Measurements from ENCODE around the gene NEAT1.

NEAT1 gene

GRCh38 chr11:65382033-65382803 is 40.4 kb upstream of the NEAT1 start, which contains the start of gene SLC25A45:
SLC25A45 (minus strand) TSS chr11:65382646; CDS start chr11:65381951, 695 bp downstream.
- TF ChIP-seq GATA3 (IDR thresholded peaks at IDR 0.05; ENCODE audit: low read depth, low read length) (no peak), GATA2 (IDR thresholded peaks at IDR 0.05; ENCODE audit: low read depth, low read length) (no peak)

DNA sequence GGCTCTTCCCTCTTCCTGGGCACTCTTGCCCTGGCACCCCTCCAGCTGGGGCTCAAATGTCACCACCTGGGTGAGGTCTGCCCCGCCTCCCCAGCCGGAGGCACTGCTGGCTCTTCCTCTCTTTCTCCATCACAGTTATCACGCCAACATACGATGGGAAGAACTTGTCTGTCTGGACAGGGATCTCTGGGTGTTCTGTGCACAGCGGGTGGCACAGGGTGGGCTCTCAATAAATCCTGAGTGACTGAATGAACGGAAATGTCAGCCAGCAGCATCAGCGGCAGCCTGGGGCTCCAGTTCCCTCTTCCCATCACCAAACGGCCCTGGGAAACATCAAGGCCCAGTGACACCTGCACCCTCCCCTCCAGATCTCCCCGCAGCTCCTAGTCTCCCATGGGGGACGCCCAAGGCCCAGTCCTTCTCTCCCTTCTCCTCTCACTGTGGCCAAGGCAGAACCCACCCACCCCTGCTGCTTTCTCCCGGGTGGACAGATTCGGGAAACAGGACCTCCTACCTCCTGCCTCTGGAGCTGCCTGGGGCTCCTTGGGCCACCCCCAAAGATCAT is 39.7 kb upstream of the NEAT1 start:
- TF ChIP-seq GATA2 (IDR thresholded peaks at IDR 0.05; ENCODE audit: low read depth, low read length) (no peak), GATA3 (IDR thresholded peaks at IDR 0.05; ENCODE audit: low read depth, low read length) (no peak)

DNA sequence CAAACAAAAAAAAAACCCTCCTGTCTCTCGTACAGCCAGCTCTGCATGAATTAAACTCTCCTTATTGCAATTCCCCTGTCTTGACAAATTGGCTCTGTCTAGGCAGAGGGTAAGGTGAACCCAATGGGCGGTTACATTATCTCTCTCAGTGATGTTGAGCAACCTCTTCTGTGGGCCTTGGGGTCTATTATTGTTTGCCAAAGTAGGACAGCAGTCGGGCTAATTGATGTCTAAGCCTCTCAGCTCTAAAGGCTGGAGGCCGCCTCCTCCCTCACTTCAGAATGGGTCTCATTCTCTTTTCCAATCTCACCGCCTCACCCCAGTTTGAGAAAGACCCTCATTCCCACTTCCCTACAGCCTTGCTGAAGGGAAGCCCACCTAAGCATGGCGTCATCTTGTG is 38.8 kb upstream of the NEAT1 start:
- TF ChIP-seq GATA3 (IDR thresholded peaks at IDR 0.05; ENCODE audit: low read depth, low read length), result no peak
- TF ChIP-seq GATA2 (IDR thresholded peaks at IDR 0.05; ENCODE audit: low read depth, low read length), result no peak

DNA sequence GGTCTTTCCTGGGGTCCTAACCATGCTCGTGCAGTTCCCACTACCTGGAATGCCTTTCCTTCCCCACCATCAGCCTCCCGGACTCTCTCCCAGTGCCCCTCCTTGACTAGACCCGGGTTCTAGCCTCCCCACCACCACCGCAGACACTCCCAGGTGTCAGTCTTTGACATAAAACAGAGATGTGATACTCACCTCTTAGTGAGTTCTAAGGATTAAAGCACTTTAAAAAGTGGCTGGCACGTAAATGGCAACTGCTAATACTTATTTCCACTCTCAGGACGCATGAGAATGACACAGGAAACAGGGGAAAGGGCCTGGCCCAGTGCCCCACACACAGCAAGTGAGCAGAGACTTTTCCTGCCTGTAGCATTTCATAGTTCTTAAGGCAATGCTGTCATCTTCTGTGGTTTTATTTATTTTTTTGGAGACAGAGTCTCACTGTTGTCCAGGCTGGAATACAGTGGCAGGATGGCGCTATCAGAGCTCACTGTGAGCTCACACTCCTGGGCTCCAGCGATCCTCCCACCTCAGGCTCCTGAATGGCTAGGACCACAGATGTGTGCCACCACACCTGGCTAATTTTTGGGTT is 38.2 kb upstream of the NEAT1 start:
- TF ChIP-seq GATA2 (IDR thresholded peaks at IDR 0.05; ENCODE audit: low read depth, low read length), result no peak
- TF ChIP-seq GATA3 (IDR thresholded peaks at IDR 0.05; ENCODE audit: low read depth, low read length), result no peak

GRCh38 chr11:65386307-65387140 is 36.1 kb upstream of the NEAT1 start, which contains the start of gene FRMD8:
FRMD8 (plus strand) TSS chr11:65386637; CDS start chr11:65387037, 400 bp downstream.
- no peak for TF ChIP-seq GATA2 (IDR thresholded peaks at IDR 0.05; ENCODE audit: low read depth, low read length)
- TF ChIP-seq GATA3 (IDR thresholded peaks at IDR 0.05; ENCODE audit: low read depth, low read length), result no peak

DNA sequence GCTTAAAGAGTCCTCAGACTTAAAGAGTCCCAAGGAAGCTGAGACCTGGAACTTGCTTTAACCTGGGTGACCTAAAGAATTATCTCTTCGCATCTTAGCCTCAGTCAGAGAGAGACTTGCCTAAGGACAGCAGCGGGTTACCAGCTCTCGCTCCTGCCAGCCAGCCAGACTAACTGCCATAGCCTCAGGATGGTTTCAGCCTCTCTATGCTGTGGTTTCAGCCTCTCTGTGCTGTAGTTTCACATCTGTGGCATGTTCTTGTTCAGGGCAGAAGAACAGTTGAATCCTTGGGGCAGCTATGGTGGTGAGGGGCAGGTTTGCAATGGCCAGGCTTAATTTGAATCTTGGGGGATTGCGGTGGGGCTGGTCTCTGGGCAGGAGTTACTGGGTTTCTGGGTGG is 33.9 kb upstream of the NEAT1 start:
- TF ChIP-seq GATA3 (IDR thresholded peaks at IDR 0.05; ENCODE audit: low read depth, low read length), result no peak
- TF ChIP-seq GATA2 (IDR thresholded peaks at IDR 0.05; ENCODE audit: low read depth, low read length), result no peak

- TF ChIP-seq GATA3 (IDR thresholded peaks at IDR 0.05; ENCODE audit: low read depth, low read length), result no peak
- no peak for TF ChIP-seq GATA2 (IDR thresholded peaks at IDR 0.05; ENCODE audit: low read depth, low read length)
Measured at GRCh38 chr11:65389294-65389980, 33.2 kb upstream of the NEAT1 start.

- TF ChIP-seq GATA3 (IDR thresholded peaks at IDR 0.05; ENCODE audit: low read depth, low read length) (no peak), GATA2 (IDR thresholded peaks at IDR 0.05; ENCODE audit: low read depth, low read length) (no peak)
Measured at GRCh38 chr11:65390099-65390941, 32.3 kb upstream of the NEAT1 start.

DNA sequence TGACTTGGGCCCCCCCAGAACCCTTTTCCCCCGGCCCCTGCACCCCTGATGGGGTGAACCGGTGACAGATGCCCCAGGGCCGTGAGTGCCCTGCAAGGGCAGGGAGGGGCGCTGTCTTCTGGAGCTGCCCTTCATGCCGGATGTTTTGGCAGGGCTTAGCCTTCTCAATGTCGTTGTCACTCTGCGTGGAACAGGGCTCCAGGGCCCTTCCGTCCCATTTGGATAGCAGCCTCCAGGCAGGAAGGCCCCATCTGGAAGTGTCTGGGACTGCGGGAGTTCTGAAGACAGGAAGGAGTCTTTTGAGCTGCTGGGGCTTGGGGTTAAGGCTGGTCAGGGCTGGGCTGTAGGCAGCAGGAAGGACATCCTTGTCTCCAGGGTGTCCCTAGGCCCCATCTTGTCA is 31.6 kb upstream of the NEAT1 start:
- TF ChIP-seq GATA3 (IDR thresholded peaks at IDR 0.05; ENCODE audit: low read depth, low read length) (no peak), GATA2 (IDR thresholded peaks at IDR 0.05; ENCODE audit: low read depth, low read length) (no peak)

- TF ChIP-seq GATA3 (IDR thresholded peaks at IDR 0.05; ENCODE audit: low read depth, low read length) (no peak), GATA2 (IDR thresholded peaks at IDR 0.05; ENCODE audit: low read depth, low read length) (0 out of 2 replicates have a peak, but pooled peaks have one; percentile 46)
Measured at GRCh38 chr11:65392186-65392829, 30.3 kb upstream of the NEAT1 start.

GRCh38 chr11:65392899-65393298 is 29.7 kb upstream of the NEAT1 start:
- no peak for TF ChIP-seq GATA3 (IDR thresholded peaks at IDR 0.05; ENCODE audit: low read depth, low read length)
- TF ChIP-seq GATA2 (IDR thresholded peaks at IDR 0.05; ENCODE audit: low read depth, low read length), result no peak

- no peak for TF ChIP-seq GATA2 (IDR thresholded peaks at IDR 0.05; ENCODE audit: low read depth, low read length)
- TF ChIP-seq GATA3 (IDR thresholded peaks at IDR 0.05; ENCODE audit: low read depth, low read length), result no peak
Measured at GRCh38 chr11:65393513-65394079, 29.0 kb upstream of the NEAT1 start.
